HG03175 (cell line): ENCODE measurements around the gene YBEY.

Source experiments
- ATAC-seq: cut with Tn5 transposase; IDR thresholded peaks from one replicate; pipeline ENCODE4 v1.9.1; 2021; ENCODE audit warnings: mild to moderate bottlenecking, moderate library complexity; ENCODE audit not compliant: unreplicated experiment

The YBEY gene

GRCh38 chr21:46325073-46325912, 39.2 kb downstream of the YBEY start:
- no peak for ATAC-seq

GRCh38 chr21:46326110-46326703, 40.1 kb downstream of the YBEY start:
- ATAC-seq, result no peak

- ATAC-seq, result no peak
Observed at GRCh38 chr21:46327711-46328110, 41.6 kb downstream of the YBEY start.

DNA sequence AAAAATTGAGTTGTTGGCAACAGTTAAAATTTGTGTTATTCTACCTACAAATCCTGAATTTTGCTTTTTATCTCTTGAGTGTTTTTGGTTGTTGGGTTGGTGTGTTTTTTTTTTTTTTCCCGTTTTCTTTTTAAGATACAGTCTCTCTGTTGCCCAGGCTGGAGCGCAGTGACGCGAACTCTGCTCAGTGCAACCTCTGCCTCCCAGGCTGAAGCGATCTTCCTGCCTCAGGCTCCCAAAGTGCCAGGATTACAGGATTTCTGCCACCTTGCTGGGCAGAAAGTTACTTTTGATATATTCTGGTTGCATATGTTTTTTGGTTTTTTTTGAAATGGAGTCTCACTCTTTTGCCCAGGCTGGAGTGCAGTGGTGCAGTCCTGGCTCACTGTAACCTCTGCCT, 42.0 kb downstream of the YBEY start:
- ATAC-seq, result no peak

DNA sequence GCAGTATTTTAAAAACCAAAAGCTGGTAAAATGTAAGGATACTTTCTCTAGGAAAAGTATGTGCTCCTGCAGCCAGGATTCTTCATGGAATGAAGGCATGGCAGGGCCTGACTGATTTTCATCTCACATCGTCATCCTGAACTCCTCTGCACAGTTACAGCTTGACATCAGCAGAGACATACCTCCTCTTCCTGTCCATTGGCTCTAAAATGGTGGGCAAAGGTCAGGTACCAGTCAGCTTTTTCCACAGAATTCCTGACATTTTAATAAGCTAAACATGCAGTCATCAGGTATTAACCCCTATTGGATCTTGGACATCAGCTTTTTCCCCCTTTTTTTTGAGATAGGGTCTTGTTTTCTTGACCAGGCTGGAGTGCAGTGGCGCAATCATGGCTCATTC, 43.7 kb downstream of the YBEY start:
- no peak for ATAC-seq

GRCh38 chr21:46334351-46335140, 48.4 kb downstream of the YBEY start:
- no peak for ATAC-seq

DNA sequence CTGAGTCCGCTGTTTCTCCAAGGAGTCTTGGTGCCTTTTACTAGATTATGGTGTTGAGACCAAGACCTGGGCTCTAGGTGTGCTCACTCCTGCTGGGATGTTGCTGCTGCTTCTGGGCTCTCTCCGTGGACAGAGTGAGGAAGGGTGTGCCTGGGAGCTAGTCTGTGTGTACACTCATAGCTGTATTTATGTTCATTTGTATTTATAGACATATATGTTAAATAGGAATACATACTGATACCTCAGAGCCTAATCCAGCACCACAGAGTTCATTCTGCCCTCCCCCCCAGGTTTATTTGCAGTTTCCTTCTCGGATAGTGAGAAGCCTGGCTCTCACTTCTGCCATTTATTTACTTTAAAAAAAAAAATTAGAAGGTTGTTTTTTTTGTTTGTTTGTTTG, 50.5 kb downstream of the YBEY start:
- no peak for ATAC-seq

GRCh38 chr21:46340998-46341397, 54.9 kb downstream of the YBEY start:
- no peak for ATAC-seq

DNA sequence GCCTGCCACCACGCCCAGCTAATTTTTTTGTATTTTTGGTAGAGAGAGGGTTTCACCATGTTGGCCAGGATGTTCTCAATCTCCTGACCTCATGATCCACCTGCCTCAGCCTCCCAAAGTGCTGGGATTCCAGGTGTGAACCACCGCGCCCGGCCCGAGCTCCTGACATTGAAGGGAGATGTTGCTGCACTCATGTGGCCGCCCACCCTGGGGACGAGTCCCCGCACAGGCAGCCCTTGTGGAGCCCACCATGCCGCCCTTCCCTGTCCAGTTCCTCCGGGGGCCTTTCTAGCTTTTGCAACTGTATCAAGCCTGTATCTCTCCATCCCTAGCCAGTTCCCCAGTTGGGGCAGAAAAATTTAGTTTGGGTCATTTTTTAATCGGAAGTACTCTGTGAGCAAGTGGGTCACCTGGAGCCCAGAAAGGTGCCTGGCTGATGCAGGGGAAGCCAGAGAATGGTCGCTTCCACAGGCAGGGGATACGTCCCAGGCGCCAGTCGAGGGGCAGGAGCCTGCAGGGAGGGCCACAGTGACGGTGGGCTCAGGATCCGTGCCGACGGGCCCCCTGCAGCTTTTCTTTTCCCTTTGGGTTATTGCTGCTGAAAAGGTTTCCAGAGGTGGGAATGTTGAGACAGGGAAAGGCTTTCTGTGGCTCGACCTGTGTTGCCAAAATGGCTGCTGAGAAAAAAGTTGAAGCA, 58.2 kb downstream of the YBEY start:
- no peak for ATAC-seq

GRCh38 chr21:46345861-46346260, 59.7 kb downstream of the YBEY start:
- no peak for ATAC-seq

DNA sequence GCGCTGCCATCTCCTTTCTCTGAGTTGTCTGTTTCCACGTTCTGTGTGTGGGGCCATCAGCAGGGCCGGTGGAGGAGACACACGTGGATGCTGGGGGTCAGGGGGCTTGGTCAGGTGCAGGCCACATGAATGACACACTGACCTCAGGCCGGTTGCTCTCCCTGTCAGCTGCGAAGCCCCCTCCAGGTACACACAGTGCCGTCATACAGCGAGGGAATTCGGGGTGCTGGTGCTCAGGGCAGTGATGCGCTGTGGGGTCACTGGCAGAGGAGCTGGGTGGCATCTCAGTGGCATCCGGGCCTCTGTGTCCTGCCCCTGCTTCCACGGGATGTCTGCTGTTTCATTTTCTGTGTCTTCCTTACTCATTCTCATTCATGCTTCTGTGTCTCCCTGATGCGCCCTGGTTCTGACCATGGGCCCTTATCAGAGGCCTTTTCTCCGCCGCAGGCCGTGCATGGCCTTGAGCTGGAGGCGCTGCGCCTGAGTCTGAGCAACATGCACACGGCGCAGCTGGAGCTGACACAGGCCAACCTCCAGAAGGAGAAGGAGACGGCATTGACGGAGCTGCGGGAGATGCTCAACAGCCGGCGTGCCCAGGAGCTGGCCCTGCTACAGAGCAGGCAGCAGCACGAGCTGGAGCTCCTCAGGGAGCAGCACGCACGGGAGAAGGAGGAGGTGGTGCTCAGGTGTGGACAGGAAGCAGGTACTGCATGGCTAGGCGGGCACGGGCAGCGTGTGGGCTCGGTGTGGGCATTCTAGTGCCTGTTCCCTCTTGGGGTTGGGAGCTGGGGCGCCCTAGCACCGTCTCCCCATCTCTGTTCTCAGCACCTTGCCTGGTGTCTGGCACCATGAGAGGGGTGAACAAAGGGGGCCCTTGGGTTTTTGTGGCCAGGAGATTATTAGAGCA, 60.4 kb downstream of the YBEY start:
- ATAC-seq, result no peak

GRCh38 chr21:46347203-46347550, 61.0 kb downstream of the YBEY start:
- no peak for ATAC-seq
